HK-2 (cell line): Measurements from ENCODE around the gene TBCA.
"Not testable (repeated sequence)": the region's sequence is repeated elsewhere in the genome, so short reads cannot be mapped to it uniquely, and the experiment has no call there.

Source experiments
- DNase-seq: peaks from one replicate; pipeline ENCODE4 v3.0.0-alpha.2; 2018; ENCODE audit not compliant: unreplicated experiment

TBCA gene

DNA sequence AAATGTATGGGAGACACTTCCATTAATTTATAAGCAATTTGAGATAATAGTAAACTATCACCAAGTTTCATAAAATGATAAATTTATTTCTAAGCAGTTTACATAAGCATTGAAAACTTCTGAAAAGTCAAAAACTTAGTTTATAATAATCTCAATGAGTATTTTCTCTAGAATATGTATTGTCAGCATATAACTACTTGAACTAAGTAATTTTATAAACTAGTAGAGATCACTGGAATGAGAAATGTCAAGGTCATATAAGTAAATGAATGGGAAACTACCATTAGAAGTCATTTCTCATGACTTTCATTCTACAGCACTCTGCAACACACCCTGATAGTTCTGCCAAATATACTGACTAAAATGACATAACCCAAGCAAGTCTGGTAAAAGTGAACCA lies 3.4 kb downstream of the TBCA start:
- no peak for DNase-seq

DNA sequence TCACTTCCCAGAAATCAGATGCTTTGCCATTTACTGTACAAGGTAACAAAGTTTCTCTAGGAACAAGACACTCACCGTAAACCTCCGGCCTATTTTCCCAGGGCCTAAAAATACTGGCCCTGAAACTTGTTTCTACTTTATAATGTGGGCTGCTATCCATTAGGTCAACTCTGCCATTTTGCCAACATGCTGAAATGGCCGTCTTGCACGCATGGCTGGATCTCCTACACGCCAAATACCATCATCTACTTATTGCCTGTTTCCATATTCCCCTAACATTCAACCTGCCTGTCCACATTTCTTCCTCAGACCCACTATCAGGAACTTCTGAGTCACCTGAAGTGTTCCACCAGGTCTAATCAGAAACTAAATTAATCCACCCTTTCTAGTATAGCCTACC lies 4.7 kb downstream of the TBCA start:
- no peak for DNase-seq

- DNase-seq, result no peak
Observed at GRCh38 chr5:77770293-77771005, 5.7 kb downstream of the TBCA start.

DNA sequence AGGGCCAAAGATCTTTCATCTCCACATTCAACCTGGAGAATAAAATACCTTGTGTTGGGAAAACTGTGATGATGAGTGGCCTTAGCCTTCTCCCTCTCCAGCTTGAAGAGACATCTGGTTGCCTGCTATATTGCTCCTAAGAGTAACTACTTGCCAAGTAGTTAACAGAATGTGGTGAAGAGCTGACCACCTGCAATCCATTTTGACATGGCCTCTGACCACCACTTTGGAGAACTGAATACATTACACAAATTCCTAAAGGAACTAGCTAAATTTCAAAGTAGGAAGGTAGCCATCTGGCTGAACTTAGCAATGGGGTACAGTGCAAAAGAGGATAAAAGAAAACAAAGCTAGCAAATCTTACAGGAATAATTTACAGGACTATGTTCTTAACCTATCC lies 7.2 kb downstream of the TBCA start:
- no peak for DNase-seq

DNA sequence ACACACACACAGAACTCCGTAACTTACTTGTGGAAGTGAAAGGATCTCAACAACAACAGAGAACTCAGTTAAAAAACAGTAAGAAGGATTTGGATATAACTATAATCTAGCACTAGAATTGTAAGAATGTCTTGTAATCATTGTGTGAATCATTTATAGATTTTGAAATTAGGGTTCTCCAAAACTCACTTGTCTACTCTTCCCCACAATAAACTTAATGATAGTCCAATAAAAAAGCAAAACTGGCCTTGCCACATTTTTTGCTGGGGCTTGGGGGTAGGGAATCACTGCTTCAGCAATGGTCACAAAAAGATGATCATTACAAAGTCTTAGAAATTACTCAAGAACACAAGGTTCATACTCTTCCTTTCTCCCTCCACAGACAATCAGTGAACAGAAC lies 8.8 kb downstream of the TBCA start:
- DNase-seq, result no peak

DNA sequence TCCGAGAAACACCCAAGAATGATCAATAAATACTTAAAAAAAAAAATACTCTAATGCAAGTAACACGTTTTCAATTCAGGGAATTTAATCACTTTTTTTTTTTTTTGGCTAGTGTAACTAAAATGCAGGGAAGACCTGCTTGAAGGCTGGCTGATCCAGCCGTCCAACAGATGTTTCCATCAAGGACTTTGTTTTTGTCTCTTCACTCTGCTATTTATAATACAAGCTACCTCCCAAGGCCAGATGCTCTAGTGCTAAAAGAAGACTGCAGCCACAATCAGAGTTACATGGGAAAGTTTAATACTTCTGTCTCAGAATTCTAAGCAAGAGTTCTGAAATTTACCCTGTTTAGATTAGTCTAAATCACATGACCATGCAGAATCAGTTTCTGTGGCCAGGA lies 14.5 kb downstream of the TBCA start:
- DNase-seq, result no peak

GRCh38 chr5:77758141-77758938 lies 17.8 kb downstream of the TBCA start:
- DNase-seq, result no peak

DNA sequence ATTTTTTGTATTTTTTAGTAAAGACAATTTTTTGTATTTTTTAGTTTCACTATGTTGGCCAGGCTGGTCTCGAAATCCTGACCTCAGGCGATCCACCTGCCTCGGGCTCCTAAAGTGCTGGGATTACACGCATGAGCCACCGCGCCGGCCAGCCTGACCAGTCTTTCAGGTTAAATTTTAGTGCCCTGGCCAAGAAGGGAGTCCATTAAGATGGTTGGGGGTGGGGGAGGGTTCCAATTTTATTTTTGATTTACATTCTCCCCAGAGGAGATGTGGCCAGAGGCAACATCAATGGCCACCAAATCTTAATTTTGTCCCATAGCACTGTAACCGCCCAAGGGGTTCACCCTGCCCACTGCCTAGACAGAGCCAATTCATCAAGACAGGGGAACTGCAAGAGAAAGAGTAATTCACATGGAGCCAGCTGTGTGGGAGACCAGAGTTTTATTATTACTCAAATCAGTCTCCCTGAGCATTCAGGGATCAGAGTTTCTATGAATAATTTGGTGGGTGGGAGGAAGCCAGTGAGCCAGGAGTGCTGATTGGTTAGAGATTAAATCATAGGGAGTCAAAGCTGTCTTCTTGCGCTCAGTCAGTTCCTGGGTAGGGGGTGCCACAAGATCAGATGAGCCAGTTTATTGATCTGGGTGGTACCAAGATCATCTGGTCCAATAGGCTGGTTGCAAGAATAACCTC lies 24.7 kb downstream of the TBCA start:
- no peak for DNase-seq

GRCh38 chr5:77750928-77751327 lies 25.2 kb downstream of the TBCA start:
- DNase-seq, result not testable (repeated sequence)

DNA sequence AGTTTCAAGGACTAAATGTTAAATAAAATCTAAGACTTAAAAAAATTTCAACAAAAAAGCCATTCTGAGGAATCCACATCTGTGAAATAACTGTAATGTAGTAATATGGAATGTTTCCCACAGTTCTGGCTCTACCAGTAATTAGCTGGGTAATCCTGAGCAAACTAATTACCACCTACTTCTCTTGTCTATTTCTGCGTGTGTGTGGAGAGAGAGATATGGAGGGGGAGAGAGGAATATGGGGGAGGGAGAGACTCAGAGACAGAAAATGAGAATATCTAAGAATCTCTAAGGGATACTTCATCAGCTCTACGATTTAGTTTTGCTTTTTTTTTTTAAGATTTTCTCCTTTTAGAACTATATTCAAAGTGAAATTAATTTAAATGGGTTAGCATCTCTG lies 28.0 kb downstream of the TBCA start:
- DNase-seq, result no peak

DNA sequence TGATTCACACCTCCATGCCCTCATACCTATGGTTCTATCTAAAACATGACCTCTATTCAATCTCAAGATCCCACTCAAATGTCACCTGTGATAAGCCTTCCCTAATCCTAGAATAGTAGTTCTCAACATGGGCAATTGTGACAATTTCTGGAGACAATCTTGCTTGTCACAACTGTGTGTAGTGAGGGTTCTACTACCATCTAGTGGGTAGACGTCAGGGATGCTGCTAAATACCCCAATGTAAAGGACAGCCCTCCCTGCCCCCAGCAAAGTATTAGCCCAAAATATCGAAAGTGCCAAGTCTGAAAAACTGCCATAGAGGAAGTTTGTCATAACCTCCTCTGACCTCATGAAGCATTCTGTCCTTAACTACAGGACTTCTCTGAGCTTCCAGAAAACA lies 32.0 kb downstream of the TBCA start:
- DNase-seq, result no peak

GRCh38 chr5:77743181-77743580 lies 33.0 kb downstream of the TBCA start:
- no peak for DNase-seq

GRCh38 chr5:77741608-77742007 lies 34.5 kb downstream of the TBCA start:
- no peak for DNase-seq

GRCh38 chr5:77734885-77735284 lies 41.3 kb downstream of the TBCA start:
- DNase-seq, result no peak

DNA sequence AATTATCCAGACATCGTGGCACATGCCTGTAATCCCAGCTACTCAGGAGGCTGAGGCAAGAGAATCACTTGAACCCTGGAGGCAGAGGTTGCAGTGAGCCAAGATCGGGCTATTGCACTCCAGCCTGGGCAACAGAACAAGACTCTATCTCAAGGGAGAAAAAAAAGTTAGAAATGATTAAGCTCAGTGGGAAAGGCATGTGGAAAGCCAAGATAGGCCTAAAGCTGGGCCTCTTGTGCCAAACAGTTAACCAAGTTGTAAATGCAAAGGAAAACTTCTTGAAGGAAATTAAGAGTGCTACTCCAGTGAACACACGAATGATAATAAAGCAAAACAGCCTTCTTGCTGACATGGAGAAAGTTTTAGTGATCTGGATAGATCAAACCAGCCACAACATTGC lies 43.0 kb downstream of the TBCA start:
- no peak for DNase-seq

GRCh38 chr5:77727190-77727589 lies 48.9 kb downstream of the TBCA start:
- DNase-seq, result no peak

DNA sequence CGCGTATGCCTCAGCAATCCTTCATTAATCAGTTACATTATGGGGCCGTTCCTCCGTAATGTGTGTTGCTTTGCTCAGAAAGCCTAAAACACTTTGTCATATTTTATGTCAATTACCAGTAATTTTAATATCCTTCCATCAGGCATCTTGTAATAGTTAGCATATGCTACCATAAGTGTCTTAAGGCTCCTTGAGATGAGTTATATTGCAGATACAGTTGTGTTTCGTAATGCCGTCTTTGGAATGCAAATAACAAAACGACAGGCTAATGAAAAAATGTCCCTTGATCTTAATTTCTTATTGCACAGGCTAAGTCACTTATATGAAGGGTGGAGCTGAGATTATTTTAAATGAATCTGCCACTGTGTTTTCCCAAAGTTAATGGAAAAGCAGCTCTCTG lies 50.5 kb downstream of the TBCA start:
- no peak for DNase-seq

- DNase-seq, result no peak
Observed at GRCh38 chr5:77724934-77725333, 51.2 kb downstream of the TBCA start.

DNA sequence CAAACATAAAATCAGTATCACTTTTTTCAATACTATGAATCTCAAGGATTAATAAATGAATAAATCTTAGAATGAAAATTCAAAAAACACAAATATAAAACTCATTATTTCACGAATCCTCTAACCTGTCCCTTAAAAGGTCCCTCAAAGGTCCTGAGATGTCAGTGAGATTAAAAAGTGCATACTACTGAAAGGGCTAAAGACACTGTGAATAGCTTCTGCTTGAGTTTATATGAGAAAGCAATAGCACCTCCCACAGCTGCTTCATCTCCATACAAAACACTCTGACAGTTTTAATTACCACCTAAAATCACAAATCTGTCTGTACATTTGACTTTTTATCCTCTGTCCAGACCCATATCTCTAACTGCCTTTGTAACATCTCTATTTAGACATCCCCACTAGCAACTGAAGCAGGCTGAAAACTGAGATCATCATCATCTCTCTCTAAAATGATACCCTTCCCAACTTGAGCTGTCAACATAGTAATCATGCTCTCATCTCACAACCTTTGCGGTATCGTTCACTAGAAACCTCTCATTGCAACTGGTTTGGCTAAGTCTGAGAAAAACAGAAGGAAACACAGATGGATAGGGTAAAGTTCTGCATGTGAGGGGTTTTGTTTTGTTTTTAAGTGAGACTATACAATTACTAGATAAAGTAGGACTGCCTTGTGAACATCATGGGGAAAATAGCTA lies 56.3 kb downstream of the TBCA start:
- DNase-seq, result no peak

DNA sequence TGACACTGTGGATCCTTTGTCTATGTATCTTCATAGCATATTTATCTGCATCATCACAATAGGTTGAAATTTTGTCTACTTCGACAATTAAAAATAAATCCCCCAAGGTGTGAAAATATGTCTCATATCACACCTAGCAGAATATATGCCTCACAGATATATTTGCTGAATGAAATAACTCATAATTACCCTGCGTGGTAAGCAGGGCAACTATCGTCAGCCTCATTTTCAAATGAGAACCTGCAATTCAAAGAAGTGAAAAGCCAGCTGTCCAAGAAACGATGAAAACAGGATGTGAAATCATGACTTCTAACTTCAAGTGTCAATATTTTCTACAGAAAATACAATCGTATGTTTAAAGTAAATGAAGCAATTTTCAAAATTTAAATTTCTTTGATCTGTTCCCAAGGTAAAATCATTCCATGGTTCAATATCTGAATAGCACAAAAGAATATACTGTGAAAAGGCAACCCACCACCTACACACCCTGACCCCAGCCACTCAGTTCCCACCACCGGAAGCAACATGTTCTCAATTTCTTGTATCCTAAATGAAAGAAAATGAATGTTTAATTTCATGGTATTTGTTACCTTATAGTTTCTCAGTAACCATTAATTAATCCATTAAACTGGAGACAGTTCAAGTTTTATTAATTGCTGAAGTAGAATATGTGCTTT lies 57.1 kb downstream of the TBCA start:
- no peak for DNase-seq

GRCh38 chr5:77709993-77710685 lies 66.0 kb downstream of the TBCA start:
- no peak for DNase-seq
